ENCODE results near the gene VMAC. TPM values are rescaled to one million over a fixed set of nuclear protein-coding genes. Genes with fewer than 3 reads are reported as not detected.
"Not testable (repeated sequence)": the region's sequence is repeated elsewhere in the genome, so short reads cannot be mapped to it uniquely, and the experiment has no call there.

The VMAC gene
- total RNA-seq, 2 experiments from 2014 or later = 11.8 TPM

DNA sequence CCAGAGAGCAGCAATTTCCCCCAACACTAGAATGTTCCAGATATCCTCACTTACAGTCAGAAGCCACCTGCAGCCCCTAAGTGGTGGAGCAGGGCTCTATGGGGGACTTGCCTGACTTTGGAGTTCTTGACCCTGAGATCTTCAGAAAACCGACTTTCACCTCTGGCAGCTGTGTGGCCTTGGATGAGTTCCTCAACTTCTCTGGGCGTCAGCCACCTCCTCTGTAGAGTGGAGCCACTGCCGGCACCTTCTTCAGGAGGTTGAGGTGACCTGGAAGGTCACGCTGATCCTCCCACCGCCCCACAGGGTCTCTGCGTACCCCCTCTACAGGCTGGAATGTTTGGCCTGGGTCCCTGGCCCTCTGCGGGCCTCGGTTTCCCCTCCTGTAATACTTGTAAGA lies 27.2 kb upstream of the VMAC start:
- H3K27me3 Mint-ChIP-seq = peaks cover 2% of the 10 kb centered on the region
- no peak overlapping the region for H3K4me3 Mint-ChIP-seq
- DNase-seq = no peak
- H3K9me3 Mint-ChIP-seq = no peaks in the 10 kb centered on the region
- no peaks in the 10 kb centered on the region for H3K36me3 Mint-ChIP-seq (ENCODE audit: low read depth)
- H3K27ac Mint-ChIP-seq = no peak overlapping the region
- ChIA-PET CTCF (interaction anchor here (2.0 kb wide), 1 partner anchor 74 kb away, joined by 7 read pairs; no protein-coding TSS in a partner anchor), POLR2A (no interaction called here)
- H3K4me1 Mint-ChIP-seq = no peaks in the 10 kb centered on the region

- Mint-ChIP-seq H3K27me3 (peaks cover 2% of the 10 kb centered on the region), H3K4me3 (no peak overlapping the region), H3K4me1 (no peaks in the 10 kb centered on the region), H3K27ac (no peak overlapping the region), H3K36me3 (ENCODE audit: low read depth) (no peaks in the 10 kb centered on the region), H3K9me3 (no peaks in the 10 kb centered on the region)
- ChIA-PET POLR2A (no interaction called here), CTCF (no interaction called here)
- no peak for DNase-seq
These were observed 26.8 kb upstream of the VMAC start for GRCh38 chr19:5877882-5878281.

DNA sequence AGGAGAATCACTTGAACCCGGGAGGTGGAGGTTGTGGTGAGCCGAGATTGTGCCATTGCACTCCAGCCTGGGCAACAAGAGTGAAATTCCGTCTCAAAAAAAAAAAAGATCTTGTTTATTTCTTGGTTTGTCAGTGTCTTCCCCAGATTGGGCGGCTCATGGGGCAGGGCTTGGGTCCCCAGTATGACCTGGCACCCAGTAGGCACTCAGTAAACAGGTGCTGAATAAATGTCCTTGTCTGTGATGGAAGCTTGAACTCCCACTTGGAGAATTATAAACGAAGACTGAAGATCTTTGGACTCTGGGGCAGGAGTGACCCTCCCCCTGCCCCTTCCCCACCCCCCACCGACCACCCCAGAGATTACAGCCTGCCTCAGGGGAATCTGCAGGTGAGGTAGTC lies 24.5 kb upstream of the VMAC start:
- Mint-ChIP-seq H3K27ac (no peak overlapping the region), H3K4me3 (no peak overlapping the region), H3K4me1 (no peaks in the 10 kb centered on the region), H3K9me3 (no peaks in the 10 kb centered on the region), H3K27me3 (peaks cover 2% of the 10 kb centered on the region), H3K36me3 (ENCODE audit: low read depth) (no peaks in the 10 kb centered on the region)
- POLR2A ChIA-PET = no interaction called here
- no peak for DNase-seq
- CTCF ChIA-PET = interaction anchor here (0.8 kb wide), 1 partner anchor 11 kb away, joined by 8 read pairs; no protein-coding TSS in a partner anchor

DNA sequence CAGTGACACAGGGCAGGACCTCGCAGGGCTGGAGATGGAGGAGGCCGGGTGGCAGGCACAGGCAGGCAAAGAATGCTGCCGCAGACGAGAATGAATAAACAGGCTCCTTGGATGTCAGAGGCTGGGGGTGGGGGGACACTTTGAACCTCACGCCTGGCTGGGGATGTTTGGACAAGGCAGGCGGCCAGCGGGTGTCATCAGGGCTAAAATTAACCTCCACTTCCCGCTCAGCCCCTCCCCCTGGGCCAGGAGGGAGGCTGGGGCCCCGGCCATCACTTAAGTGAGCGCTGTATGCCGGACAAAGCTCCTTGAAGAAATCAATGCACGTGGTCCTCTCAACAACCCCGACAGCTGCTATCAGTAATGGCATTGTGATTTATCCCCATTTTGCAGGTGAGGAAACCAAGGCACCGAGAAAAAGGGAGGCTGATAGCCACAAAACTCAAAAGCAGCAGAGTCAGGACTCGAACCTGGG lies 24.0 kb upstream of the VMAC start:
- POLR2A ChIA-PET = no interaction called here
- CTCF ChIA-PET = interaction anchor here (0.8 kb wide), 1 partner anchor 10 kb away, joined by 8 read pairs; no protein-coding TSS in a partner anchor
- H3K4me3 Mint-ChIP-seq = no peak overlapping the region

GRCh38 chr19:5881543-5882299 lies 23.0 kb upstream of the VMAC start:
- peaks cover 2% of the 10 kb centered on the region for H3K27me3 Mint-ChIP-seq
- H3K36me3 Mint-ChIP-seq (ENCODE audit: low read depth) = no peaks in the 10 kb centered on the region
- ChIA-PET CTCF (interaction anchor here (1.5 kb wide), 1 partner anchor 78 kb away, joined by 3 read pairs; no protein-coding TSS in a partner anchor), POLR2A (no interaction called here)
- no peaks in the 10 kb centered on the region for H3K4me1 Mint-ChIP-seq
- no peak for DNase-seq
- H3K27ac Mint-ChIP-seq = no peak overlapping the region
- H3K9me3 Mint-ChIP-seq = no peaks in the 10 kb centered on the region
- no peak overlapping the region for H3K4me3 Mint-ChIP-seq

More for the DNA sequence above, 24.0 kb upstream of the VMAC start:
- Mint-ChIP-seq H3K4me1 (no peaks in the 10 kb centered on the region), H3K36me3 (ENCODE audit: low read depth) (no peaks in the 10 kb centered on the region), H3K9me3 (no peaks in the 10 kb centered on the region), H3K27me3 (peaks cover 2% of the 10 kb centered on the region), H3K27ac (no peak overlapping the region)
- no peak for DNase-seq

DNA sequence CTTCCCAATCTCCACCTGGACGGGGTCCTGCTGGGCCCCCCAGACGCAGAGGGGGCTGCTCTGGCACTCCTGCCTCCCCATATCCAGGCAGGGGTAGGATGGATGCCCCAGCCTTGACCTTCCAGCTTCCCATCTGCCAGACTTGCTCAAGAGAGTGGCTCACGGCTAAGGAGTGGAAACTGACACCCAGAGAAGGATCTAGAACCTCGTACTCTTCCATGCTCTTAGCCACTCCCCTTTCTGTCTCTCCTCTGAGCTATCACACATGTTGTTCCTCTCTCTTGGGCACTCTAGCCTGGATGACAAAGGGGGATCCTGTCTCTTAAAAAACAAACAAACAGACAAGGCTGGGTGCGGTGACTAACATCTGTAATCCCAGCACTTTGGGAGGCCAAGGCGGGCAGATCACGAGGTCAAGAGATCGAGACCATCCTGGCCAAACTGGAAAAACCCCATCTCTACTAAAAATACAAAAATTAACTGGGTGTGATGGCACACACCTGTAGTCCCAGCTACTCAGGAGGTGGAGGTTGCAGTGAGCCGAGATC lies 22.2 kb upstream of the VMAC start:
- DNase-seq = no peak
- Mint-ChIP-seq H3K4me3 (no peak overlapping the region), H3K9me3 (no peaks in the 10 kb centered on the region), H3K27me3 (peaks cover 2% of the 10 kb centered on the region), H3K4me1 (no peaks in the 10 kb centered on the region), H3K36me3 (ENCODE audit: low read depth) (no peaks in the 10 kb centered on the region), H3K27ac (no peak overlapping the region)
- POLR2A ChIA-PET = no interaction called here
- CTCF ChIA-PET = interaction anchor here (0.7 to 1.5 kb wide), 2 partner anchors 8 to 79 kb away, joined by 3 read pairs; no protein-coding TSS in a partner anchor

DNA sequence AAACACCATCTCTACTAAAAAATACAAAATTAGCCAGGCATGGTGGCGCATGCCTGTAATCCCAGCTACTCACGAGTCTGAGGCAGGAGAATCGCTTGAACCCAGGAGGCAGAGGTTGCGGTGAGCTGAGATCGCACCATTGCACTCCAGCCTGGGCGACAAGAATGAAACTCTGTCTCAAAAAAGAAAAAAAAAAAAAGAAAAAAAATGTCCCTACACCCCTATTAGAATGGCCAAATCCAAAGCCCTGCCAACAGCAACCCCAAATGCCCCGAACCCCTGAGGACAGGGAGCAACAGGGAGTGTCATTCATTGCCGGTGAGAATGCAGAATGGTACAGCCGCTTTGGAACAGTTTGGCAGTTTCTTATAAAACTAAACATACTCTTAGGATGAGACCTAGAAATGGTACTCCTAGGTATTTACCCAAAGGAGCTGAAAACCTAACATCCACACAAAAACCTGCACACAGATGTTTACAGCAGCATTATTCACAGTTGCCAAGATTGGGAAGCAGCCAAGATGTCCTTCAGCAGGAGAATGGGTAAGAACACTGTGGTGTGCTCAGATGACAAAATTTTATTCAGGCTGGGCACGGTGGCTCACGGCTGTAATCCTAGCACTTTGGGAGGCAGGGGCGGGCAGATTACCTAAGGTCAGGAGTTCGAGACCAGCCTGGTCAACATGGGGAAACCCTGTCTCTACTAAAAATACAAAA lies 21.4 kb upstream of the VMAC start:
- POLR2A ChIA-PET; H3K4me3 Mint-ChIP-seq; H3K4me1 Mint-ChIP-seq; H3K9me3 Mint-ChIP-seq; H3K27ac Mint-ChIP-seq; DNase-seq; H3K36me3 Mint-ChIP-seq (ENCODE audit: low read depth); H3K27me3 Mint-ChIP-seq: not testable (repeated sequence)
- CTCF ChIA-PET = interaction anchor here (0.7 kb wide), 2 partner anchors 9 to 542 kb away, joined by 3 to 5 read pairs; partner anchors contain the start of gene PTPRS

DNA sequence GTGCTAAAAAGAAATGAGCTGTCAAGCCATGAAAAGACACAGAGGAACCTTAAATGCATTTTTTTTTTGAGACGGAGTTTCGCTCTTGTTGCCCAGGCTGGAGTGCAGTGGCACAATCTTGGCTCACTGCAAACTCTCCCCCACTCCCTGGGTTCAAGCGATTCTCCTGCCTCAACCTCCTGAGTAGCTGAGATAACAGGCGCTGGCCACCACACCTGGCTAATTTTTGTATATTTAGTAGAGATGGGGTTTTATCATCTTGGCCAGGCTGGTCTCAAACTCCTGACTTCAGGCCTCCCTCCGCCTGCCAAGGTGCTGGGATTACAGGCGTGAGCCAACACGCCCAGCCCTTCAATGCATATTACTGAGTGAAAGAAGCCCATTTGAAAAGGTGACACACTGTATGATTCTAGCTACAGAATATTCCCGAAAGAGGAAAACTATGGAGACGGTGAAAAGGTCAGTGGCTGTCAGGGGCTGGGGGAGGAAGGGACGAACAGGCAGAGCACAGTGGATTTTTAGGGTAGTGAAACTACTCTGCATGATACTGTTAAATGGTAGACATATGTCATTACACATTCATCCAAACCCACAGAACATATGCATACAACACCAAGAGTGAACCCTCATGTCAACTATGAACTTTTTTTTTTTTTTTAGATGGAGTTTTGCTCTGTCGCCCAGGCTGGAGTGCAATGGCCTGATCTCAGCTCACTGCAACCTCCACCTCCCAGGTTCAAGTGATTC lies 20.4 kb upstream of the VMAC start:
- CTCF ChIA-PET = interaction anchor here (0.7 to 1.2 kb wide), 3 partner anchors 13 to 543 kb away, joined by 3 to 6 read pairs (median 5); partner anchors contain the start of genes PRR22 and PTPRS
- H3K27me3 Mint-ChIP-seq; H3K27ac Mint-ChIP-seq; POLR2A ChIA-PET; H3K4me3 Mint-ChIP-seq; DNase-seq; H3K4me1 Mint-ChIP-seq; H3K36me3 Mint-ChIP-seq (ENCODE audit: low read depth); H3K9me3 Mint-ChIP-seq: not testable (repeated sequence)

- DNase-seq = no peak
- H3K27ac Mint-ChIP-seq = no peak overlapping the region
- POLR2A ChIA-PET = no interaction called here
These were observed 15.2 kb upstream of the VMAC start for GRCh38 chr19:5889288-5889971.

GRCh38 chr19:5890099-5890498 lies 14.6 kb upstream of the VMAC start:
- Mint-ChIP-seq H3K4me1 (no peaks in the 10 kb centered on the region), H3K27me3 (peaks cover 4% of the 10 kb centered on the region), H3K4me3 (no peak overlapping the region), H3K9me3 (no peaks in the 10 kb centered on the region), H3K27ac (no peak overlapping the region), H3K36me3 (ENCODE audit: low read depth) (no peaks in the 10 kb centered on the region)
- ChIA-PET CTCF (interaction anchor here (0.9 to 2.4 kb wide), 2 partner anchors 23 to 86 kb away, joined by 3 to 10 read pairs; no protein-coding TSS in a partner anchor), POLR2A (no interaction called here)
- DNase-seq = no peak

More at GRCh38 chr19:5889288-5889971, 15.2 kb upstream of the VMAC start:
- CTCF ChIA-PET = no interaction called here
- no peaks in the 10 kb centered on the region for H3K4me1 Mint-ChIP-seq
- peaks cover 4% of the 10 kb centered on the region for H3K27me3 Mint-ChIP-seq
- H3K36me3 Mint-ChIP-seq (ENCODE audit: low read depth) = no peaks in the 10 kb centered on the region
- H3K9me3 Mint-ChIP-seq = no peaks in the 10 kb centered on the region
- no peak overlapping the region for H3K4me3 Mint-ChIP-seq

DNA sequence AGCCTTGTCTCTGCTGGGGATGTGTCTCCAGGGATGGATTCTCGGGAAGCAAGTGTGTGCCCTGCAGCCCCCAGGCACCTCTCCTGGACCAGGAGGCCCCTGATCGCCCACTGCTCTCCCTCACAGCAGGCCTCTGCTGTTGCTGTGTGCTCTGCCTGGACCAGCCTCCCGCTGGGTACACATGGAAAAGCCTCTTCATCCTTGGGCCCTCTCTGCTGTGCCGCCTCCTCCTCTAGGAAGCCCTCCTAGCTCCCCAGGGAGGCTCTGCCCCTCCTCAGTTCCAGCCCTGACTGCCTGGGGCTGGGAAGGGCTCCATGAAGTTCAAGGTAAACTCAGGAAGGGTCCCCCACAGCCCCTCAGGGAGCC lies 13.1 kb upstream of the VMAC start:
- Mint-ChIP-seq H3K4me1 (no peaks in the 10 kb centered on the region), H3K9me3 (no peaks in the 10 kb centered on the region), H3K27ac (no peak overlapping the region), H3K27me3 (peaks cover 4% of the 10 kb centered on the region), H3K36me3 (ENCODE audit: low read depth) (peaks cover 2% of the 10 kb centered on the region), H3K4me3 (no peak overlapping the region)
- DNase-seq = no peak
- POLR2A ChIA-PET = no interaction called here
- CTCF ChIA-PET = interaction anchor here (2.4 kb wide), 1 partner anchor 87 kb away, joined by 10 read pairs; no protein-coding TSS in a partner anchor

Data from activated CD4-positive, alpha-beta T cell treated with anti-CD3 and anti-CD28 coated beads, Interleukin-2, amount 10 ng/mL, durations not matched to agents 7 days and 5 days (primary cell).